IPS DF 4.7 (cell line): ENCODE measurements around the gene SLC22A23.

Experiments used
- DNase-seq: peaks from one replicate; pipeline ENCODE4 v3.0.0-alpha.2; 2013; ENCODE audit warnings: low spot score; ENCODE audit errors: extremely low read depth

Gene SLC22A23

GRCh38 chr6:3473773-3474172, 16.9 kb upstream of the SLC22A23 start:
- DNase-seq: no peak

- DNase-seq: no peak
These were observed 14.9 kb upstream of the SLC22A23 start for GRCh38 chr6:3471711-3472110.

GRCh38 chr6:3471286-3471685, 14.4 kb upstream of the SLC22A23 start:
- no peak for DNase-seq

DNA sequence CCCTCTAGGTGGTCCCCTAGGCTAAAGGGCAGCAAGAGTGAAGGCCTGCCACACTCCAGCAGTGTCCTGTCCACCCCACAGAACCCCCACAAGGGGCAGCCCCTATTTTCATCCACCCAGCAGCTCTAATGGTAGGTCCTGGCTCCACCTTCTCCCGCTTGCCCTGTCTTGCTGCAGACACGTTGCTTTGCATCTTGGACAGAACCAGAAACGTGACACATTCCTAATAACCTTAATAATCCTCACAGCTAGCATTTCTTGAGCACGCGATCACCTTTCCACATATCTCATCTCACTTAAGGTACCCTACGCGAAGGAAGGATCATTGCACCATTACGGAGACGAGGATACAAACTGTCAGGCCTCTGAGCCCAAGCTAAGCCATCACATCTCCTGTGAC, 11.7 kb upstream of the SLC22A23 start:
- DNase-seq: no peak

GRCh38 chr6:3467996-3468395, 11.1 kb upstream of the SLC22A23 start:
- no peak for DNase-seq

GRCh38 chr6:3466488-3467219, 9.8 kb upstream of the SLC22A23 start:
- no peak for DNase-seq

DNA sequence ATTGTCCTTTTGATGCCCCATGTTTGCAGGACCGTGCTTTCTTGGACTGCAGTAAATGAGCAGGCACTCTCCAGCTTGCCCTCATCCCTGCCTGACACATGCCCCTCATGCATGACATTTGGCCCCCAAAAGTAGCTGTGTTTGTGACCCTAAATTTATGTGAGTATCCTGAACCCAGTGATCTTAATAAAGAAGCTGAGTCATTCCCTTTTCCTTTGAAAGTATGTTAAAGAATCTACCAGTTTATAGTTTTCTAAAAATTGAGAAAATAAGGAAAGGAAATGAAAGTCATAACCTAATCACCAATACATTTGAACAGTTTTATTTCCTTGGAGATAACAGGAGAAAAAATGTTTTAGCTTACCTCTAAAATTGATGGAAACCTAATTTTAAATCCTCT, 3.4 kb upstream of the SLC22A23 start:
- no peak for DNase-seq

GRCh38 chr6:3458706-3459421, 2.0 kb upstream of the SLC22A23 start:
- DNase-seq: no peak

GRCh38 chr6:3457710-3458602, 1.1 kb upstream of the SLC22A23 start:
- DNase-seq: no peak

DNA sequence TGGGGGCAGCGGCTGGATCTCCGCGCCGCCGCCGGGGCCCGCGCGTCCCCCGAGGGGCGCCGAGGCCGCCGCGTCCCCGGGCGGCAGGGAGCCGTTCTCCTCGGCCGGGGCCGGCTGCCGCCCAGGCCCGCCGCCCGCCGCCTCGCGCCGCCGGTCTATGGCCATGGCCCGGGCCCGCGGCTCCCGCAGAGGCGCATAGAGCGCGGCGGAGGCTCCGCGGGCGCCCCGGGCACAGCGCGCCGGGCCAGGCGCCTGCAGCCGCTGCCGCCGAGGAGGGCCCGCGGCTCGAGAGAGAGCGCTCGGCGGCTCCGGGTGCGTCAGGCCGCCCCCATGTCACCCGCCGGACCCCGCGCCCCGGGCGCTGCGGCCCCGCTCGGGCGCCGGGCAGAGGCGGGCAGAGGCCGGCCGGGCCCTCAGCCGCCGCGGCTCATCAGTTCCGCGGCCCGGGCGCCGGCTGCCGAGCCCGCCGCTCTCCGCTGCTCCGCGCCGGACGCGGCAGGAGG, 404 bp downstream of the SLC22A23 start:
- DNase-seq: no peak

DNA sequence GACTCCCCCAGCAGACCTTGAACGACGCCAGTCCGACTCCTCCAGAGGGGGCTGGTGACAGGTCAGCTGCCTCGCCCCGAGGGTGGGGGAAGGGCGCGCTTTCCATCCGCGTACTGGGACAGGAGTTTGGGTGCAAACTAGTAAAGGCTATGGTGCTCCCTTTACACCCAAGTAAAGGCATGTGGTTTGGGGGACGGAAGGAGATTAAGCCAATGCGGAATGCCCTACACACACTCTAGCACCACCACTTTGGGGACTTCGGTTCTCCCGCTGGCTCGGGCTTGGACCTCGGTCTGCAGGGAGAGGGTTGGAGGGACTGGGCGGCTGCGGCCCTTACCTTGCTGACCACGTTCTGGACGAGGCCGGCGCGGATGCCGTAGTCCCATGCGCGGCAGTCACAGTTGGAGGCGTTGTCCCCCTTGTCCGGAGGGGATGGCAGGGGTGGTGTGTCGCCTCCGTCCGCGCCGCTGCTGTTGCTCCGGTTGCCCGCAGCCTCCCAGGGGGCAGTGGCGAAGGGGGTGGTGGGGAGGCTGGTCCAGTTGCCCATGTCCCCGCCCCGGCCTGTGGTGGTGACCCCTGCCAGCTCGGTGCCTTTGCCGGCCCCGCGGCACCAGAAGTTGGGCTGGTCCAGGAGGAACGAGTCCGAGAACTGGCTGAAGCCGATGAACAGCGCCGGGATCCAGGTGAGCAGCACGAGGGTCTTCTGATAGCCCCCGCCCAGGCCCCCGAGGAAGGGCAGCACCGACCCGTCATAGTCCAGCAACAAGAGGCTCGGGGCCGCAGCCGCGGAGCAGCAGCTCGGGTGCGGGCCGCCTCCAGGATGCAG, 1.1 kb downstream of the SLC22A23 start:
- DNase-seq: no peak

DNA sequence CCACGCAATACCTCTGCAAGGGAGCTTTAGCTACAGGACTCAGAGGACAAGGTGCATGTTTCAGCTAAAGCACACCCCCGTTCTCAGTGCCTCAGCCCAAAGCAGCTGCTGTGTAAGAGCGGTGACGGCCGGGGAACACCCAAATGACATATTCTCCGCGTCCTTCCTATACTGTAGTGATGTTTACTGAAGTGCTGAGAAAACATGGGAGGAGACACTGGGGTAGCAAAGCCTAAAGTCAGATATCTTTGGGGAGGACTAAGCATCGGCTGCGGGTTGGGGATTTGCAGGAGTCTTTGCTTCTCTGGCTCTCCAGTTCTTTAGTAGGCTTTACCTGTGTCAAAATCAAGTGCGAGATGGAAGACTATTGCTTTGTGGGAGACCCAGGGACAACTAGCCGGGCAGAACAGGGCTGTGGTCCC, 1.7 kb downstream of the SLC22A23 start:
- DNase-seq: no peak

- DNase-seq: no peak
These were observed 2.4 kb downstream of the SLC22A23 start for GRCh38 chr6:3454273-3455010.

DNA sequence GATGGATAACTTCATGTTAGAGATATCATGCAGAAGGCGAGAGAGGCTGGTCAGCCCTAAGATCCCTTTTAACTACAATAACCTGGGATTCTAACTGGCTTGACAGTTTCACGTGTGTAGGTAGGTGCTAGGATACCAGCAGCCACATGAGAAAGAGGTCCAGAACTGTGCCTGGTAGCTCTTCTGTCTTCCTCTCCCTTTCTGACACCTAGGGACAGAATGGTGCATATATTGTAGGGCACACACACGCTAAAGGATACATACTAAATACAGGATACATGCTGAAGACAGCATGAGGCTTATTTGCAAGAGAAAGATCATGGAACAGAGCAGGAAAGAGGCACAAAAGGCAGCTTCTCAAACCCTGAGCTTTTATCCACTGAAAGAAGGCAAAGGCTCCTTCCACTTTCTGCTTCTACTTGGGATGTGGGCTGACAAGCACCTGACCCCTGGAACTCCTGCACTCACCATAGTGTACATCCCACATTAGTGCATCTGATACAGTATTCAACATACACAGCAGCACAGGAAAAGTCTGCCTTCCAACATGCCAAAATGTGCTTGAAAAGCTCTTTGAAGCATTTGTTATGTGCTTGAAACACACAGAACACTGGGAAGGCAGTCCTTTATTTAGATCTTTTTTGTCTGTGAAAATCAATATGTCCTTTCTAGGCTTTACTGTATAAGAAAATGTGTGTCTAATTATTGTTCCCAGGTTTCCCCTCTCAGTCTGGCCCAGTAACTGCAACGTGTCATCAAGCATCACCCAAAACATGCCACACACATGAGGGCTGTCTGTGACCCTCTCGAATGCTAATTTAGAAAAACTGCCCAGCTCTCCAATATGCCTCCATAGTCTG, 3.2 kb downstream of the SLC22A23 start:
- DNase-seq: no peak

DNA sequence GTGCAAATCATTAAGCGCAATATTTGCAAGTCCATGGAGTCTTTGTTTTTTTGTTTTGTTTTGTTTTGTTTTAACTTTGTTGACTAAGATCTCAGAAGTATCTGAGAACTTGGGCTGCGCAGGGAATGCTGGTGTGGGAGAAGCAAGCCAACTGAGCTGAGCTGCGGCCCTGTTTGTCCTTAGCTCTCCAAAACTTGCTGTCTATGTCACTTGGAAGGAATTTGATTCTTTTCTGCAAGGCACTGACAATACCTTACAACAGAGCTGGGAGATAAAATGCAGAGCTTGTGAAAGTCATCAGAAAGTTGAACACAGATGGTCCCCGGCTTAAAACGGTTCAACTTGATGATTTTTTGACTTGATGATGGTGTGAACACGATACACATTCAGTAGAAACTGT, 5.4 kb downstream of the SLC22A23 start:
- DNase-seq: no peak

- no peak for DNase-seq
These were observed 6.0 kb downstream of the SLC22A23 start for GRCh38 chr6:3450888-3451287.

DNA sequence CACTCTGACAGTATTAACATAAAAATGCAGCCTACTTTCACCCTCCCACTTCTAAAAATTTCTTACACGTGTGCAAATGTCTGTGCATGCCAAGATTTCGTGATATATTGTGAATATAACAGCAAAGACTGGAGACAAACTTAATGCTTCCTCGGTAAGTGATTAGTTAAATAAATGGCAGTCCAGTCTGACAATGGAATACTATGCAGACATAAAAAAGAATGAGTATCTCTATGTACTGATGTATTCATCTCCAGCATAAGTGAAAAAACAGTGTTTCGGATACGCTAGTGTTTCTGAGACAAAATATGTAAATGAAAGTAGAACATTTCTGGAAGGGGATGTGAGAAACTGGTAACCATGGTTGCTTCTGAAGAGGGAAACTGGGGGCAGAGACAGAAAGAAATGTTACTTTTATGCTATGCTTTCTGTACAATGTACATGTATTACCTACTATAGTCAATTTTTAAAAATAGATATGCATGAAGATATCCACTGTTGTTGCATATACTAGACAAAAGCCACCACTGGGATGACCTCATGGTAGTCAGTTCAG, 7.0 kb downstream of the SLC22A23 start:
- DNase-seq: no peak

GRCh38 chr6:3449321-3449720, 7.5 kb downstream of the SLC22A23 start:
- DNase-seq: no peak

- DNase-seq: no peak
These were observed 9.8 kb downstream of the SLC22A23 start for GRCh38 chr6:3447005-3447404.
